ENCODE data around the gene OSTN. TPM values are rescaled to one million over a fixed set of nuclear protein-coding genes. Genes with fewer than 3 reads are reported as not detected.

The OSTN gene
- polyA plus RNA-seq, 2 of the 4 experiments (the other 2 are of a cell fraction) = not detected

- TF ChIP-seq HOXB5 (CRISPR knock-in tag; IDR thresholded peaks at IDR 0.05) (no peak), FOXS1 (CRISPR knock-in tag; IDR thresholded peaks at IDR 0.05) (no peak), CHD4 (IDR thresholded peaks at IDR 0.05; ENCODE audit: borderline replicate concordance) (no peak), GATA3 (IDR thresholded peaks at IDR 0.05; ENCODE audit: borderline replicate concordance) (no peak), POLR2AphosphoS2 (conservative IDR thresholded peaks at IDR 0.05; ENCODE audit: low read length) (no peak)
Observed at GRCh38 chr3:191290311-191291025, 91.4 kb downstream of the OSTN start (continued).

GRCh38 chr3:191292243-191293015 lies 93.4 kb downstream of the OSTN start:
- no peaks in the 10 kb centered on the region for H3K9me3 ChIP-seq
- 60% methylated on average over 5 of the region's 5 CpGs for WGBS (ENCODE audit: missing lambda C conversion rate)
- FAIRE-seq (no peak), DNase-seq (ENCODE audit: low read depth in 1 of 2, low spot score in 1 of 2) (no peak), ATAC-seq (no peak)
- no peak overlapping the region for H3K27ac ChIP-seq
- ChIA-PET POLR2A (no interaction called here), CTCF (no interaction called here)
- H3K4me3 ChIP-seq = no peak overlapping the region
- TF ChIP-seq EHMT2 (IDR thresholded peaks at IDR 0.05; ENCODE audit: low read depth) (no peak), SREBF2 (IDR thresholded peaks at IDR 0.05) (no peak), NPAS2 (CRISPR knock-in tag; IDR thresholded peaks at IDR 0.05; ENCODE audit: borderline replicate concordance) (no peak)
- no peak overlapping the region for H3K4me2 ChIP-seq
- no peaks in the 10 kb centered on the region for H3K4me1 ChIP-seq

GRCh38 chr3:191294291-191294690 lies 95.2 kb downstream of the OSTN start:
- H3K4me3 ChIP-seq = no peak overlapping the region
- ChIA-PET POLR2A (no interaction called here), CTCF (no interaction called here)
- H3K4me1 ChIP-seq = no peaks in the 10 kb centered on the region
- DNase-seq (ENCODE audit: low read depth in 1 of 2, low spot score in 1 of 2) (no peak), ATAC-seq (no peak), FAIRE-seq (no peak)
- no peak overlapping the region for H3K27ac ChIP-seq
- no peak for TF ChIP-seq KDM1A (IDR thresholded peaks at IDR 0.05; ENCODE audit: low read depth)
- no peak for TF ChIP-seq ESRRA (IDR thresholded peaks at IDR 0.05; ENCODE audit: borderline replicate concordance, low read length)
- TF ChIP-seq CEBPB (IDR thresholded peaks at IDR 0.05) = no peak
- no peak for TF ChIP-seq FOSL2 (IDR thresholded peaks at IDR 0.05)
- TF ChIP-seq FOSL2 (CRISPR knock-in tag; IDR thresholded peaks at IDR 0.05) = no peak
- TF ChIP-seq, protein P1, sequence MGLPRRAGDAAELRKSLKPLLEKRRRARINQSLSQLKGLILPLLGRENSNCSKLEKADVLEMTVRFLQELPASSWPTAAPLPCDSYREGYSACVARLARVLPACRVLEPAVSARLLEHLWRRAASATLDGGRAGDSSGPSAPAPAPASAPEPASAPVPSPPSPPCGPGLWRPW (IDR thresholded peaks at IDR 0.05) = no peak
- TF ChIP-seq, protein P2, sequence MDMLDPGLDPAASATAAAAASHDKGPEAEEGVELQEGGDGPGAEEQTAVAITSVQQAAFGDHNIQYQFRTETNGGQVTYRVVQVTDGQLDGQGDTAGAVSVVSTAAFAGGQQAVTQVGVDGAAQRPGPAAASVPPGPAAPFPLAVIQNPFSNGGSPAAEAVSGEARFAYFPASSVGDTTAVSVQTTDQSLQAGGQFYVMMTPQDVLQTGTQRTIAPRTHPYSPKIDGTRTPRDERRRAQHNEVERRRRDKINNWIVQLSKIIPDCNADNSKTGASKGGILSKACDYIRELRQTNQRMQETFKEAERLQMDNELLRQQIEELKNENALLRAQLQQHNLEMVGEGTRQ (IDR thresholded peaks at IDR 0.05) = no peak
- no peak for TF ChIP-seq NR3C1 (IDR thresholded peaks at IDR 0.05)
- 96% methylated on average over 1 of the region's 1 CpG for WGBS (ENCODE audit: missing lambda C conversion rate)
- no peaks in the 10 kb centered on the region for H3K9me3 ChIP-seq
- H3K4me2 ChIP-seq = no peak overlapping the region

DNA sequence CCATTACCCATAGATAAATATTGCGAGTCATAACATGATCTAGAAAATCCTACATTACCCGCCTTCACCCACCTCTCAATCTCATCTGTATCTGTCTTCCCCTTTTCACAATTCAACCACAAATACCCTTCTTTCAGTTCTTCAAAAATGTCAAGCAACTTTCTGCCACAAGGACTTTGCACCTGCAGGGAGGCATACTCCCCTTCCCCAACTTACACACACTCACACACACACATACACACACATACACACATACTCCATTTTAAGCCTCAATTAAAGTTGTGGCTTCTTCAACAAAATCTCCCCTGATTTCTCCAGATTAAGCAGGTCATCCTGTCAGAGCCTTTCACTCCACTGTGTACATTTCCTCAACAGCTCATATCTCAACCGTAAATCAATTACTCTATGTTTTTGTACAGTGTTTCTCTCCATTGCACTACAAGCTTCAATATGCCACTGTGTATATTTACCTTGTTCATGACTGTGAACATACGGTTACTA lies 97.0 kb downstream of the OSTN start:
- Histone ChIP-seq H3K4me2 (no peak overlapping the region), H3K9me3 (no peaks in the 10 kb centered on the region), H3K4me3 (no peak overlapping the region), H3K27ac (no peak overlapping the region), H3K4me1 (no peaks in the 10 kb centered on the region)
- POLR2A ChIA-PET = no interaction called here
- FAIRE-seq (no peak), ATAC-seq (no peak), DNase-seq (ENCODE audit: low read depth in 1 of 2, low spot score in 1 of 2) (no peak)
- TF ChIP-seq POLR2A (IDR thresholded peaks at IDR 0.05; ENCODE audit: low read length) = no peak
- TF ChIP-seq CHD2 (IDR thresholded peaks at IDR 0.05; ENCODE audit: low read length, partially characterized antibody) = no peak
- no peak for TF ChIP-seq MAFK (IDR thresholded peaks at IDR 0.05; ENCODE audit: partially characterized antibody)
- CTCF ChIA-PET = no interaction called here
- WGBS (ENCODE audit: missing lambda C conversion rate) = 44% methylated on average over 4 of the region's 4 CpGs

Data from A549 (cell line).